GM19025 (cell line): ENCODE results near the gene SIGLEC9.

ENCODE experiments used
- ATAC-seq: cut with Tn5 transposase; IDR thresholded peaks from one replicate; pipeline ENCODE4 v1.9.1; 2021; ENCODE audit warnings: mild to moderate bottlenecking, low read depth, moderate library complexity; ENCODE audit not compliant: unreplicated experiment

SIGLEC9 gene

GRCh38 chr19:51124729-51125128 lies at the start of gene SIGLEC9:
SIGLEC9 (plus strand) TSS chr19:51124906; CDS start chr19:51124975, 69 bp downstream.
- no peak for ATAC-seq

GRCh38 chr19:51075998-51076397 lies 48.7 kb upstream of the SIGLEC9 start:
- no peak for ATAC-seq

DNA sequence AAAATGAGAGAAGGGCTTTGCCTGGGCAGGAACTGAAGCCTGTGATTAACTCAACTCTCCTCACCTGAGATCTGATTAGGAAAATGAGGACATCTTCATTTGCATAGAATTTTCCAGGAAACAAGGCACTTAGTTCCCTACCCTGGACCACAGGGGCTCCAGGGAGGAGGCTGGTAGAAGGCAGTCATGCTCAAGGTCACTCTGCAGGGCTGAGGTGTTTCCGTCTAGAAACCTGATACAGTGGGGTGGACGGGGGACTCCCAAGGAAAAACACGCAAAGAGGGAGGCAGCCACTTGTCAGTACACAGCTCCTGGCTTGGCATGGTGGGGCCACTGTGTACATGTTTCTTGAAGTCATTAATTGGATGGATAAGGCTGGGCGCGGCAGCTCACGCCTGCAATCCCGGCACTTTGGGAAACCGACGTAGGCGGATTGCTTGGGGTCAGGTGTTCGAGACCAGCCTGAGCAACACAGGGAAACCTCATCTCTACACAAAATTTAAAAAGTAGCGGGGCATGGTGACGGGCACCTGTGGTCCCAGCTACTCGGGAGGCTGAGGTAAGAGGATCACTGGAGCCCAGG lies 48.0 kb upstream of the SIGLEC9 start:
- ATAC-seq: no peak

DNA sequence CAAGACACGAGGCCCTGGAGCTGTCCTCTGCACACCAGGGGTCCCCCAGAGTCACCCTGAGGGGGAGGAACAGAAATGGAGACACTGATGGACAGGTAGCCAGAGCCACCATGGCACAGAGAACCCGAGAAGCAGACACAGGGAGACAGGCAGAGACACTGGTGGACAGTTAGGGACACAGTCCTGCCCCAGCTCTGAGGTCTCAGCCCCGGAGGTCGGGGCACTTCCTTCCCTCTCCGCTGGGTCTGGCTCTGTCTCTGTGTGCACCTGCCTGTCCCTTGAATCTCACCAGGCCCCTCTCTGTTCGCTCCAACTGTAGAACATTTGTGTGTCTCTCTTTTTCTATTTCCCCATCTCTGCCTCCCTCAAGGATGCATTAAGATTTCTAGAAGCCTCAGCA lies 46.6 kb upstream of the SIGLEC9 start:
- no peak for ATAC-seq

GRCh38 chr19:51078731-51079130 lies 46.0 kb upstream of the SIGLEC9 start:
- no peak for ATAC-seq

- ATAC-seq: no peak
Observed at GRCh38 chr19:51079481-51080110, 45.1 kb upstream of the SIGLEC9 start.

- no peak for ATAC-seq
Observed at GRCh38 chr19:51081476-51081875, 43.2 kb upstream of the SIGLEC9 start.

GRCh38 chr19:51082611-51083010 lies 42.1 kb upstream of the SIGLEC9 start, which contains the start of gene KLK14:
KLK14 (minus strand) TSS chr19:51082887; CDS start chr19:51082614, 273 bp downstream.
- ATAC-seq: no peak

- ATAC-seq: no peak
Observed at GRCh38 chr19:51083181-51083580, 41.5 kb upstream of the SIGLEC9 start.

- no peak for ATAC-seq
Observed at GRCh38 chr19:51083783-51084182, 40.9 kb upstream of the SIGLEC9 start.

DNA sequence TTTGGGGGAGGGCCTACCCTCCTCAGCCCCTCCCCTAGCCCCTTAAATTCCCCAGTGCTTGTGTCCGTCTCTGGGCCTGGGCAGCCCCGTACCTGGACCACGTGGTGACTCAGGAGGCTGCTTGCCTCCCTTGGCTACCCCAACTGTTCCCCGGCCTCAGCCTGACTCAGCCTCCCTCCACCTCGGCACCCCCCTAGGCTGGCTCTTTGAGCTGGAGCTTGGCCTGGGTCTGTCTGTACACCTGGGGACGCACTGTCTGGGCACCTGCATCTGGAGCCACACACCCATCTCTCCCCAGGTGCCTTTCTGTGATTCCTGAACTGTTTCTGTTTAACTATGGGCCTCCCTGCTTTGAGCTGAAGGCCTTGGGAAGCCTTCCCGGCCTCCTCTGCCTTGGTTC lies 40.2 kb upstream of the SIGLEC9 start:
- no peak for ATAC-seq

- no peak for ATAC-seq
Observed at GRCh38 chr19:51086153-51086850, 38.4 kb upstream of the SIGLEC9 start.

DNA sequence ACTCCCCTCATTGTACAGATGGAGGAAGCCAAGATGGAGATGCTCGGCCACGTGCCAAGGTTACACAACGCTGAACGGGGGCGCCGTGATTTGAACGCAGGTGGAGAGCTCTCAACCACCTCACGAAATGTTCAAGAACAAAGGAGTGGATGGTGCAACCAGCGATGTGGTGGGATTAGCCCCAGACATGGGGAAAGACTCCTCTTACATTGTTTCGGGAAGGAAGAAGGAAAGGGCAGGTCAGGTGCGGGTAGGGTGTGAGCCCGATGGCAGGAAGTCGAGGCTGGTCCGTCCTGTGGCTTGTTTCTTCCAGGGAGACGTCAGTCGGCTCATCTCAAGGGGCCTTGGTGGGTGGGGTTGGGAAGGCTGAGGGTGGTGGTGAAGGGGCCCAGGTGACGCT lies 34.9 kb upstream of the SIGLEC9 start:
- ATAC-seq: no peak

DNA sequence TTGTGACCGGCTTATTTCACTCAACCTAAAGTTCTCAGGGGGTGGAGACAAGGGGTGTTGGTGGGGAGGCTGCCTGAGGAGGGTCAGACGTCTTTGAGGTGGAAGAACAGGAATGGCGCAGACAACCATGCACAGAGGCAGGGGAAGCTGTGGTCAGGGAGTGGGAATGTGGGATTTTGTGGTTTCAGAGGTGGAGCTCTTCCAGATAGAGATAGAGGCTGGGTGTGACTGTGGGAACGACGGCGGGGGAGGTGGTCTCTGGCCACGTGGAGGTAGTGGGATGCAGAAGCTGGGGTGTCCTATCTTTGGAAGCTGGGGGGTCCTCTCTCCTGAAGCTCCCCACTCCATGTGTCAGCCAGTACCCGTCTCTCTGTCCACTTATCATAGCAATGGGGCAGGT lies 34.2 kb upstream of the SIGLEC9 start:
- no peak for ATAC-seq

DNA sequence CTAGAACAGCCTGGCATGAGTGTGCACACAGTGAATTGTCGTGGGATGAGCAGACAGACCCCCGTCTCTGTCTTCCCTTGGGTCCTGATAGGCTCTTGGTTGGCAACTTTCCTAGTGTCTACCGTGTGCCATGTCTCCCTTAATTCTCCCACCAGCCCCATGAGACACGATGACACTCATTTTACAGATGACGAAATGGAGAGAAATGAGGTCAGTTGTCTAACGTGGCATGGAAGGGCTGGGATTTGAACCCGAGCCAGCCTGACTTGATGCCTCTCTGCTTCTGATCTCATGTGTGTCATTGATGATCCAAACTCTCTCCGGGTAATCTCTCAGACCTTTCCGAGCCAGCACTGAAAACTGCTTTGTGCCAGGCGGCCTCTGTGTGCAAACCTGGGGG lies 33.6 kb upstream of the SIGLEC9 start:
- no peak for ATAC-seq

DNA sequence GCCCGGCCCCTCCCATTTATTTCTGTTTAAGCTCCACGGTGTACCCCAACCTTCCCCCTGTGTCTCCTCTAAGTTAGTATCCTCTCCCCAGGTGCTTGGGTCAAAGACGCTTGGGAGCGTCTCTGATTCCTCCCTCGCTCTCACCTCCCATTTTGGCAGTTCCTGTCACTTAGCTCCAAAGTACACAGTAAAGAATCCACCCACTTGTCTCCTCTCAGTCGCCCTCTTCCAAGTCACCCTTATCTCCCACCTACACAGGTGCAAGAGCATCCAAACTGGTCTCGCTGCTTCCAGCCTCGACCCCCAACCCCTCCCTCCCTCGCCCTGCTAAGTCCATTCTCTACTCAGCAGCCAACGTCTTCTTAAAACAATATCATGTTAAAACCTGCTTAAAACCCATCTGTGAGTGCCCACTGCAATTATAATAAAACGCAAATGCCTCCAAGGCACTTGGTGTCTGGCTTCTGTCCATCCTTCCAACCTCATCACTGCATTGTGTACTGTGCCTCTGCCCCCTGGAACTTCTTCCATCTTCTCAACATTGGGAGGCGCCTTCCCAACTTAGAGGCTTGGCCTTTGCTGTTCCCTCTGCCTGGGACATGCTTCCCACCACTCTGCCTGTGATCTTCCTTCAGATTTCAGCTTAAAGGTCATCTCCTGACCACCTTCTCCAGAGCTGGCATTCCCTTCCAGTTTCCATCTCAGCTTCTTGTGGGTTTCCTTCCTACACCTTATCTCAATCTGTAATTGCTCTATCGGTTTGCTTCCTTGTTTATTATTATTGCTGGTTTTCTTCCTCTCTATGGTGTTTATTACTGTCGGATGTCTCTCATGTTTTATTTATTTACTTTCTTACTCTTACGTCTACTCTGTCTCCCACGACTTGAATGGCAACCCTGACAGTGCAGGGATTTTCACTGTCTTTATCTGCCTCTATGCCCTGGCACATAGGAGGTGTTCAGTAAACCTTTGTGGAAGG lies 32.5 kb upstream of the SIGLEC9 start:
- ATAC-seq: no peak

DNA sequence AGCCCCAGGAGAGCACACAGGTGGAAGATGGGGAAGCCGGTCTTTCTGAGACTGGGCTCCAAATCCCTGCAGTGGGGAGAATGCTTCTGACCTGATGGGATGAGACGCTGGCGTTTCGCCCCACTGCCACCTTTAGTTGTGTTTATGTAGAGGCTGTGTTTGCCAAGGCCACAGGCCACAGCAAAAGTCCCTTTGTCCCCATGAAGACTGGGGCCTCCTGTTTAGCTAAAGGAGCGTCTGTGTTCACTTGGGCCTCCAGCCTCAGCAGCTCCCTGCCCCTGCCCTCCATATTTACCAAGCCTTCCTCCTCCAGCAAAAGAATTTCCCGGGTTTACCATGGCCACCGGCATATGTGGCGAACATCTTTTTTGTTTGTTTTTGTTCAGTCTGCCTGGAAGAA lies 31.6 kb upstream of the SIGLEC9 start:
- no peak for ATAC-seq

DNA sequence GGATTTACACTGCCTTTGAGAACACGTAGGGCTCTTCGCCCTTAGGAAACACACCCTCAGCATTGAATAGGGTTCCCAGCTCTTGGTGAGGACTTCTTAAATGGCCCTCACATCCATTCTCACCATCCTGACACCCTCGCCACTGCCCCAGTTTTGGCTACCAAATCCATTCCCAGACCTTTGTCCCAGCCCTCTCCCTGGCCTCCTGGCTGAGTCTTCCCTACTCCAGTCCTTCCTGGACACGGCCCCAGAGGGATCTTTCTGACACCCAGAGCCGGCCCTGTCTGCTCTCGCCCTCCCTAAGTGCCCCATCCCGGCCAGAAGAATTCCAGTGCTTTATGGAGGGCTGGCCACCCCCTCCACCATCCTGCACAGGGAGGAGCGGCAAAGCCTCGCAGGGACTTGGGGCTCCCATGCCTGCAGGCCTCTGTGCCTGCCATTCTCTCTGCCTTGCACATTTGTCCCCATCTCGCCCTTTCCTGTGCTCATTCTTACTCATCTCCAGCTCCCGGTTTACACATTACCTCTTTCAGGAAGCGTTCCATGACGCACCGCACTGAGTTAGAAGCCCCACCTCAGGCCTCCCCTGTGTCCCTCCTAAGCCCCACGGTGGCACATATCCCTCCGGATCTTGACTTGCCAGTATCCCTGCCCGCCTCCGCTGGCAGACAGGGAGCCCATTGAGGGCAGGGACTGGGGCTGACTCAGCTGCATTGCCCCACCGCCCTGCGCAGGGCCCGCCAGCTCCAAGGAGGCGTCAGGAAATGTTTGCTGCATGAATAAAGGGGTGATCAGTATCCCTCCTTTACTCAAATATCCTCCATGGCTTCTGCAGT lies 31.0 kb upstream of the SIGLEC9 start:
- no peak for ATAC-seq

DNA sequence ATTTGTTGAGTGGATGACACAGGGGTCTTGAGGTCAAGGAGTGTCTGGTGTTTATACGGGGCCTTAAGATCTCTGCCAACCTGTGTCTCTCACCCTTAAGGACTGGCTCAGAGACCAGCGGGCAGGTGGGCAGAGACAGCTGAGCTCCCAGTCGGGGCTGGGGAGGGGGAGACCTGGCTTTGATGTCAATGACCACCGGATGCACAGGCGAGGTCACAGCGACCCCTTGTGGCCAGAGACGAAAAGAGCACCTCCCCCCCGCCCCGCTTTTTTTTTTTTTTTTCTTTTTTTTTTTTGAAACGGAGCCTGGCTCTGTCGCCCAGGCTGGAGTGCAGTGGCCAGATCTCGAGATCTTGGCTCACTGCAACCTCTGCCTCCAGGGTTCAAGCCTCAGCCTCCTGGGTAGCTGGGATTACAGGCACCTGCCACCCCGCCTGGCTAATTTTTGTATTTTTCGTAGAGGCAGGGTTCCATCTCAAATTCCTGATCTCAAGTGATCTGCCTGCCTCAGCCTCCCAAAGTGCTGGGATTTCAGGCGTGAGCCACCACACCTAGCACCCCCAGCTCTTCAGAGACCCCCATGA lies 29.9 kb upstream of the SIGLEC9 start:
- ATAC-seq: no peak
